Effector memory CD4-positive, alpha-beta T cell (primary cell): ENCODE data around the gene AGGF1.
A peak's percentile ranks its signal among the peaks of the same experiment; 100 is the strongest.

Source experiments
- DNase-seq, 3 donors: peaks; one replicate each; pipeline ENCODE4 v3.0.0-alpha.2; 2020
- H3K27ac ChIP-seq: 2 replicates; pipeline ENCODE4 v1.7.0; 2013; ENCODE audit warnings: mild to moderate bottlenecking, low read length, moderate library complexity; ENCODE audit not compliant: insufficient read depth, poor library complexity, severe bottlenecking
- H3K27me3 ChIP-seq: replicated peaks from 2 replicates; pipeline ENCODE4 v1.7.0; 2013; ENCODE audit warnings: mild to moderate bottlenecking, low read length; ENCODE audit not compliant: insufficient read depth, control insufficient read depth, poor library complexity, severe bottlenecking
- H3K36me3 ChIP-seq: 2 replicates; pipeline ENCODE4 v1.7.0; 2013; ENCODE audit warnings: mild to moderate bottlenecking, low read length, moderate library complexity; ENCODE audit not compliant: control insufficient read depth, insufficient read depth
- H3K4me1 ChIP-seq: 2 replicates; pipeline ENCODE4 v1.7.0; 2013; ENCODE audit warnings: low read length, mild to moderate bottlenecking; ENCODE audit not compliant: control insufficient read depth, insufficient read depth, poor library complexity, severe bottlenecking
- H3K4me3 ChIP-seq: 2 replicates; pipeline ENCODE4 v1.7.0; 2013; ENCODE audit warnings: low read length, low read depth, mild to moderate bottlenecking; ENCODE audit not compliant: insufficient read depth, poor library complexity, severe bottlenecking
- H3K9me3 ChIP-seq: 2 replicates; pipeline ENCODE4 v1.7.0; 2013; ENCODE audit warnings: mild to moderate bottlenecking, low read length, moderate library complexity; ENCODE audit not compliant: control insufficient read depth

Gene AGGF1

GRCh38 chr5:77022511-77023417 is 7.4 kb upstream of the AGGF1 start:
- Histone ChIP-seq H3K4me1 (no peaks in the 10 kb centered on the region), H3K27me3 (no peaks in the 10 kb centered on the region), H3K27ac (no peak overlapping the region), H3K4me3 (no peak overlapping the region), H3K36me3 (no peaks in the 10 kb centered on the region), H3K9me3 (no peaks in the 10 kb centered on the region)
- DNase-seq, result no peak

GRCh38 chr5:77024490-77024889 is 5.7 kb upstream of the AGGF1 start:
- H3K27ac ChIP-seq, result no peak overlapping the region
- no peak for DNase-seq

DNA sequence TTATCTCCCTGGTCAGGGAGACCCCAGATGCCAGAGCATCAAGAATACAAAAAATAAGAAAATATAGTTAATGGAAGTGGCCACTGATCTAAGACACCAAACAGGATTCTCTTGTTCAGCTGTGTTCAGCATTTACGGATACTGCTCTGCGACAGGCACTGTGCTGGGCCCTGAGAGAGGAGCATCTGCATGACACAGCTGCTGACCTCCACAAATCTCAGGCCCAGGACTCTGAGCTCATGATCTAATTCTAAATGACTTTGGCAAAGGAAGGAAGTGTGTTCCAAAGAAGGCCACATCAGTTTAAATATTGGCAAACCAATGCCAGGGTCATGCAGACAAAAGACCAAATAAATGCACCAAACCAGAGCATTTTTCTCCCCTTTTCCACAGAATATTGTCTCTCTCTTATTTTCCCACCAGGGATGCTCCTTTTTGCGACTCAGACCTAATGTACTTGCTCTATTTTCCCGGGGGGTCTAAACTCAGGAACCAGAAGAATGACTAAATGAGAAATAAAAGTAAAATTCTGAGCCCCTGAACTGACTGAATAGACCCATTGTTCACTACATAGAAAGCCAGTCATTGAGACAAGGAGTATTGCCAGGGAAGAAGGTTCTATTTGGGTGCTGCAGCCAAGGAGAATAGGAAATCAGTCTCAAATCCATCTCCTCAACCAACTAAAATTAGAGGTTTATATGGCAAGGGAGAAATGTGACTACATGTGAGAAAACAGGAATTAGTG is 1.4 kb upstream of the AGGF1 start:
- Histone ChIP-seq H3K36me3 (no peaks in the 10 kb centered on the region), H3K27me3 (no peaks in the 10 kb centered on the region), H3K27ac (no peak overlapping the region), H3K4me1 (peaks cover 15% of the 10 kb centered on the region), H3K9me3 (no peaks in the 10 kb centered on the region), H3K4me3 (no peak overlapping the region)
- DNase-seq, result no peak

More at GRCh38 chr5:77024490-77024889, 5.7 kb upstream of the AGGF1 start:
- Histone ChIP-seq H3K4me1 (no peaks in the 10 kb centered on the region), H3K9me3 (no peaks in the 10 kb centered on the region), H3K27me3 (no peaks in the 10 kb centered on the region), H3K4me3 (no peak overlapping the region), H3K36me3 (no peaks in the 10 kb centered on the region)

DNA sequence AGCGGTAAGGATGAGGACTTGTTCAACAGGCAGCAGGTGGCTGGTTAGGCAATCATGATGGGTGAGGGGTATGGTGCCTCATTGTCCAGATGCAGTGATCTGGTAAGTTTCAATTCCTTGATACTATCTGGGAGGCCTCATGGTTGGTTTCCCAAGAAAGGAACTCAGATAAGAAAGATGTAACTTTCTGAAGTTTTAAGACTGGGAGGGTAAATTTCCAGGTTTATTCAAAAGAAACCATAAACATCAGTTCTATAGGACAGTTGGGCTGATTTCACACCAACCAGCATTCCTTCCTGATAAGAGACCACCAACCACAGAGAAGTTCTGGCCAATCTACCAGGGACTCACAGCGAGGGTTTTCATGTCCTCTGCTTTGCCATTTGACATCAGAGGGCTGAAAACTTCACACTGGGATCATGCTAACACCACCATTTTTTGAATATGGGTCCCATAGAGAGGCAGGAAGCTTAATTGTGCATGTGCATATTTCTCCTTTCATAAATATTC is 773 bp upstream of the AGGF1 start:
- Histone ChIP-seq H3K27ac (peak overlapping the region; percentile 69), H3K36me3 (peaks cover under 1% of the 10 kb centered on the region), H3K4me1 (peaks cover 15% of the 10 kb centered on the region), H3K4me3 (peak overlapping the region; percentile 93), H3K9me3 (no peaks in the 10 kb centered on the region), H3K27me3 (no peaks in the 10 kb centered on the region)
- DNase-seq, result no peak

GRCh38 chr5:77031891-77032290 is 1.7 kb downstream of the AGGF1 start:
- H3K4me3 ChIP-seq, result peak overlapping the region; percentile 93
- no peak for DNase-seq
- H3K4me1 ChIP-seq, result peaks cover 15% of the 10 kb centered on the region
- H3K27me3 ChIP-seq, result no peaks in the 10 kb centered on the region
- peaks cover 16% of the 10 kb centered on the region for H3K36me3 ChIP-seq
- no peak overlapping the region for H3K27ac ChIP-seq
- no peaks in the 10 kb centered on the region for H3K9me3 ChIP-seq

- Histone ChIP-seq H3K27ac (no peak overlapping the region), H3K4me1 (peaks cover 15% of the 10 kb centered on the region), H3K9me3 (no peaks in the 10 kb centered on the region), H3K27me3 (no peaks in the 10 kb centered on the region), H3K4me3 (no peak overlapping the region), H3K36me3 (peaks cover 16% of the 10 kb centered on the region)
- DNase-seq, result no peak
These were observed 2.4 kb downstream of the AGGF1 start for GRCh38 chr5:77032635-77033034.

DNA sequence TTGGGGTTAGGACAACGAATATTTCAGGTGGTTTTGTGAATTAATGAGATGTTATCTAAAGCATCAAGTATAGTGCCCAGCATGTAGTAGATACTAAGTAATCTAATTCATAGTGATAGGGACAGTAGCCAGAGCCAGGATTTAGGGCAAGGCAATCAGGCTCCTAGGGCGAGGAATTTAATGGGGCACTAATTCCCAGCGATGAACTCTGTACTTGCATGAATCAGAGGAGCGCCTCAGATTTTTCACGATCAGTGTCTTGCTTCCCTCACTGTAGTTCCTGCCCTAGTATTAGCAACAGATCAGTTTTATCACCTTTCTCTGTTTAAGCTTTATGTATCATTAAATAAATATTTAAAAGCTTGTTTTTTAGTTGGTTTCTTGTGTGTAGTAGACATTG is 3.1 kb downstream of the AGGF1 start:
- peaks cover 15% of the 10 kb centered on the region for H3K4me1 ChIP-seq
- H3K36me3 ChIP-seq, result peaks cover 16% of the 10 kb centered on the region
- no peak overlapping the region for H3K27ac ChIP-seq
- no peaks in the 10 kb centered on the region for H3K27me3 ChIP-seq
- H3K9me3 ChIP-seq, result no peaks in the 10 kb centered on the region
- no peak for DNase-seq
- H3K4me3 ChIP-seq, result no peak overlapping the region

DNA sequence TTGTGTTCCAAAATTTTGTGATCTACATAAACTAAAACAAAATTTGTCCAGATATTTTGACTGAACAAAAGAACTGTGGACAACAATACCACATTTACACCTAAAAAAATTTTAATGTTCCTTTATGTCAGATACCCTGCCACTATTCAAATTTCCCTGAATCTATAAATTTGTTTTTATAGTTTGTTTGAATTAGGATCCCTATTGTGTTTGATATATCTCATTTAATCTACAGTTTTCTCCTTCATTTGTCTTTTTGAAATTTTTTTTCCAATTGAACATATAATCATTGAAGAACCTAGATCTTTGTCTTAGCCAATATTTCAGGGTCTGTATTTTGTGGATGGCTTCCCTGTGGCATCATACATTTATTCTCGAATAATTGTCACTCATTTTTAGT is 5.7 kb downstream of the AGGF1 start:
- no peaks in the 10 kb centered on the region for H3K9me3 ChIP-seq
- H3K4me1 ChIP-seq, result peaks cover 9% of the 10 kb centered on the region
- no peak overlapping the region for H3K4me3 ChIP-seq
- no peaks in the 10 kb centered on the region for H3K27me3 ChIP-seq
- H3K36me3 ChIP-seq, result peaks cover 23% of the 10 kb centered on the region
- DNase-seq, result no peak
- no peak overlapping the region for H3K27ac ChIP-seq

DNA sequence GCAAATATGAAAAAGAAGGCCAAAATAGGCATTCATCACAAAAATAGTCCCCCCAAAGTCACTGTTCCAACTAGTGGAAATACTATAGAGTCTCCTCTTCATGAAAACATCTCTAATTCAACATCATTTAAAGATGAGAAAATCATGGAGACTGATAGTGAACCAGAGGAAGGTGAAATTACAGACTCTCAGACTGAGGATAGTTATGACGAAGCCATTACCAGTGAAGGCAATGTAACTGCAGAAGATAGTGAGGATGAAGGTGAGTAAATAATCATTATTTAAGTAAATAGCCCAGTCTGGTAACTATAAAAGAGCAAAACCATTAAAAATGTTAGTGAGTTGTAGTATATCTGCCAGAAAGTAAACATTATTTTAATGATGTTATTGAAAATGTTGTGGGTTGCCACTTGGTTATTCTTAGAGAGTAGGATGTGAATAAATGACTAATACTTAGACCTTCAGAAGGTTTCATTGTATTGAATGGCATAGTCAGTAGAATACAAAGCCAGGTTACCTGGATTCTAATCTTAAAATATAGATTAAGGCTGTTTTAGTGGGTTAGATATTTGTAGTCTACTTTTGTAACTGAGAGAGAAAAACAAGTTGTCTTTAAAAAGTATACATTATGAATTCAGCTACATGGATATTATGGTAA is 16.3 kb downstream of the AGGF1 start:
- no peak overlapping the region for H3K27ac ChIP-seq
- DNase-seq, result no peak
- H3K4me1 ChIP-seq, result no peaks in the 10 kb centered on the region
- H3K4me3 ChIP-seq, result no peak overlapping the region
- no peaks in the 10 kb centered on the region for H3K27me3 ChIP-seq
- H3K9me3 ChIP-seq, result no peaks in the 10 kb centered on the region
- peaks cover 24% of the 10 kb centered on the region for H3K36me3 ChIP-seq
